ENCODE data around the gene STK10. TPM values are rescaled to one million over a fixed set of nuclear protein-coding genes. Genes with fewer than 3 reads are reported as not detected.

STK10 gene
- total and polyA plus RNA-seq, 8 donors: 6.6 to 86.6 (median 14.8) TPM

DNA sequence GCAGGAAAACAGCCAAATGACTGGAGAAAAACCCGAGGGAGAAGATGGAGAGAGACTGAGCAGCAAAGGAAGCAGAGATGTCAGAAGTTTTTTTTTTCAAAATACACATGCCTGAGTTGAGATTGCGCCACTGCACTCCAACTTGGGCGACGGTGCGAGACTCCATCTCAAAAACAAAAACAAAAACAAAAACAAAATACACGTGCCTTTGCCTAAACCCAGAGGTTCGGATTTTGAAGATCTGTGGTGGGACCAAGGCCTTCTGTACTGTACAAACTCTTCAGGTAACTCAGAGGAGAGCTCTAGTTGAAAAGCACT, 142.8 kb downstream of the STK10 start:
- H3K9me3 ChIP-seq: no peaks in the 10 kb centered on the region
- peaks cover 18 to 65% (median 41%) of the 10 kb centered on the region in 4 donors for H3K36me3 ChIP-seq
- no peak overlapping the region for H3K27ac ChIP-seq
- WGBS, 5 donors: 76 to 90% (median 81%) methylated on average over 7 of the region's 7 CpGs
- H3K4me3 ChIP-seq: no peak overlapping the region
- TF ChIP-seq POLR2AphosphoS5 (IDR thresholded peaks at IDR 0.05) (no peak), CTCF (IDR thresholded peaks at IDR 0.05) (no peak), POLR2A (IDR thresholded peaks at IDR 0.05) (no peak), EP300 (IDR thresholded peaks at IDR 0.05) (no peak)
- DNase-seq: no peak
- no peaks in the 10 kb centered on the region for H3K27me3 ChIP-seq
- intact Hi-C loops (cut with DNase I; ENCODE audit: low total_unique reads): no loop called here
- H3K4me1 ChIP-seq: peaks cover 0 to under 1% (median 0%) of the 10 kb centered on the region in 4 donors

GRCh38 chr5:172044631-172045314, 143.3 kb downstream of the STK10 start:
- intact Hi-C loops (cut with DNase I; ENCODE audit: low total_unique reads): no loop called here
- Histone ChIP-seq H3K4me1 (peaks cover 0 to 5% (median 2%) of the 10 kb centered on the region in 4 donors), H3K36me3 (peaks cover 18 to 60% (median 36%) of the 10 kb centered on the region in 4 donors), H3K4me3 (no peak overlapping the region), H3K27me3 (no peaks in the 10 kb centered on the region), H3K9me3 (no peaks in the 10 kb centered on the region), H3K27ac (no peak overlapping the region)
- DNase-seq: no peak
- TF ChIP-seq EP300 (IDR thresholded peaks at IDR 0.05) (no peak), POLR2A (IDR thresholded peaks at IDR 0.05) (no peak), POLR2AphosphoS5 (IDR thresholded peaks at IDR 0.05) (no peak), CTCF (IDR thresholded peaks at IDR 0.05) (no peak)
- WGBS, 5 donors: 85 to 92% (median 90%) methylated on average over 14 of the region's 14 CpGs

DNA sequence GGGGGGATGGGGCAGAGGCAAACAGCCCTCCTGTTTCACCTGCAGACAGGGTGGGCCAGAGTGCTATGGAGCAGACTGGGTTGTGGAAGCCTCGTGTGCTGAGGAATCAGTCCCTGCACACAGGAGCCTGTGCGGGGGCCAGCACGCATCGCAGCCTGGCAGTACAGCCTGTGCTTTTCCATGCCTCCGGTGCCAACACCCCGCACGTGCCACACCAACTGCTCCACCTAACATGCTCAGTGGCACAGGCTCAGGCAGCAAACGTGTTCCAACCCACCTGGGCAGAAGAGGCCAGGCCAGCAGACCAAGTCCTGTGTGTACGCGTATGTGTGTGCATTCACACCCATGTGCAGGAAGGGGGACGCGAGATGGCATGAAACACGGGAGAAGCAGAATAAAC, 144.2 kb downstream of the STK10 start:
- Histone ChIP-seq H3K4me3 (no peak overlapping the region), H3K9me3 (no peaks in the 10 kb centered on the region), H3K27ac (no peak overlapping the region), H3K36me3 (peaks cover 18 to 51% (median 31%) of the 10 kb centered on the region in 4 donors), H3K4me1 (peaks cover 0 to 6% (median 2%) of the 10 kb centered on the region in 4 donors), H3K27me3 (no peaks in the 10 kb centered on the region)
- no peak for TF ChIP-seq POLR2AphosphoS5 (IDR thresholded peaks at IDR 0.05)
- no peak for TF ChIP-seq CTCF (IDR thresholded peaks at IDR 0.05)
- no peak for TF ChIP-seq POLR2A (IDR thresholded peaks at IDR 0.05)
- no peak for TF ChIP-seq EP300 (IDR thresholded peaks at IDR 0.05)
- intact Hi-C loops (cut with DNase I; ENCODE audit: low total_unique reads): no loop called here
- WGBS, 5 donors: 74 to 86% (median 80%) methylated on average over 13 of the region's 13 CpGs
- DNase-seq: no peak

DNA sequence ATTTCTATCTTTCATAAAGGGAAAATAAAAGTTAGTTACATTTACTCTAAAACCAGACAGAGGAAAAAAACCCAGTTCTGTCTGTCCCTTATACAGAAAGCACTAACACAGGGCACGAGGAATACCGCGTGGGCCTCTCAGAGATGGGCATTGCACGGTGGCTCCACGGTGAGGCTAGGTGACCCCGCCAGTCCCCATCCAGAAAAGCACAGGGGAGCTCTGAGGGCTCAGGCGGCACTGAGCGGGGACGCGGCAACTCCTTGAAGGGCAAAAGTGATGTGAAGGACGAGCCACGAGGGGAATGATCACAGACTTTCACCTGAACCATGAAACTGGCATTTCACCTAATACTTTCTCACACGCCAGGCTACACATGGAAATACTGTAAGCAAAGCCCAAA, 145.8 kb downstream of the STK10 start:
- H3K9me3 ChIP-seq: no peaks in the 10 kb centered on the region
- no peaks in the 10 kb centered on the region for H3K27me3 ChIP-seq
- peaks cover 0 to 6% (median 2%) of the 10 kb centered on the region in 4 donors for H3K4me1 ChIP-seq
- TF ChIP-seq EP300 (IDR thresholded peaks at IDR 0.05) (no peak), CTCF (IDR thresholded peaks at IDR 0.05) (no peak), POLR2A (IDR thresholded peaks at IDR 0.05) (no peak), POLR2AphosphoS5 (IDR thresholded peaks at IDR 0.05) (no peak)
- WGBS, 5 donors: 85 to 90% (median 86%) methylated on average over 13 of the region's 13 CpGs
- H3K27ac ChIP-seq: no peak overlapping the region
- peaks cover 18 to 34% (median 24%) of the 10 kb centered on the region in 4 donors for H3K36me3 ChIP-seq
- intact Hi-C loops (cut with DNase I; ENCODE audit: low total_unique reads): no loop called here
- no peak for DNase-seq
- H3K4me3 ChIP-seq: no peak overlapping the region

Measured in stomach (tissue), 9 donors.